Natural killer cell treated with Interleukin-12 subunit alpha and Interleukin-12 subunit beta and Interleukin-15 and Interleukin-18, amount 100 ng/mL, for 72 hours (primary cell): ENCODE measurements around the gene HSCB. TPM values are rescaled to one million over a fixed set of nuclear protein-coding genes. Genes with fewer than 3 reads are reported as not detected.
A peak's percentile ranks its signal among the peaks of the same experiment; 100 is the strongest.
"Not testable (repeated sequence)": the region's sequence is repeated elsewhere in the genome, so short reads cannot be mapped to it uniquely, and the experiment has no call there.

Experiments
- ATAC-seq, 2 donors: fragments of 150-1000 bp; cut with Tn5 transposase in 1 of 2; sonication (Bioruptor Pico), chemical (Tn5 transposase) in 1 of 2; 2 replicates each; pipeline ENCODE4 v1.10.0; 2021
- DNase-seq: peaks from one replicate; pipeline ENCODE4 v3.0.0; 2022; ENCODE audit warnings: low spot score
- H3K27ac Mint-ChIP-seq, 2 donors: 1 replicate in 1 of 2; 2 replicates in 1 of 2; pipeline ENCODE4 v1.8.0; 2022; ENCODE audit warnings: mixed read lengths in 2 of 2, mild to moderate bottlenecking in 1 of 2, moderate library complexity in 1 of 2
- H3K27me3 Mint-ChIP-seq, 2 donors: 1 replicate in 1 of 2; 2 replicates in 1 of 2; pipeline ENCODE4 v1.8.0; 2022; ENCODE audit warnings: mixed read lengths in 2 of 2
- H3K36me3 Mint-ChIP-seq: one replicate; pipeline ENCODE4 v1.8.0; 2022; ENCODE audit warnings: mixed read lengths
- H3K4me1 Mint-ChIP-seq, 2 donors: 1 replicate in 1 of 2; 2 replicates in 1 of 2; pipeline ENCODE4 v1.8.0; 2022; ENCODE audit warnings: low read depth in 2 of 2, mixed read lengths in 2 of 2, mild to moderate bottlenecking in 1 of 2
- H3K4me3 Mint-ChIP-seq: one replicate; pipeline ENCODE4 v1.8.0; 2022; ENCODE audit warnings: mixed read lengths
- H3K9me3 Mint-ChIP-seq: 2 replicates; pipeline ENCODE4 v1.8.0; 2022; ENCODE audit warnings: mixed read lengths
- total RNA-seq, 2 donors: library from RNA; stranded (reverse); gene quantifications; one replicate each; pipeline ENCODE4 v1.2.3, GENCODE V29; 2022

Gene HSCB
- total RNA-seq, 2 donors from 2014 or later = 11.8 to 22.1 TPM

GRCh38 chr22:28759861-28760560 lies 18.2 kb downstream of the HSCB start:
- Mint-ChIP-seq H3K27ac (no peak overlapping the region), H3K9me3 (no peaks in the 10 kb centered on the region), H3K4me3 (no peak overlapping the region), H3K4me1 (peaks cover 0 to 7% of the 10 kb centered on the region in 2 donors), H3K27me3 (no peaks in the 10 kb centered on the region), H3K36me3 (no peaks in the 10 kb centered on the region)
- DNase-seq (no peak), ATAC-seq (no peak)

GRCh38 chr22:28761449-28761755 lies 19.6 kb downstream of the HSCB start:
- Mint-ChIP-seq H3K9me3 (no peaks in the 10 kb centered on the region), H3K27me3 (no peaks in the 10 kb centered on the region), H3K36me3 (no peaks in the 10 kb centered on the region), H3K4me3 (no peak overlapping the region), H3K4me1 (peaks cover 0 to 7% of the 10 kb centered on the region in 2 donors), H3K27ac (no peak overlapping the region)
- ATAC-seq (no peak), DNase-seq (no peak)

GRCh38 chr22:28762000-28762399 lies 20.2 kb downstream of the HSCB start:
- H3K9me3 Mint-ChIP-seq, H3K4me1 Mint-ChIP-seq, DNase-seq, ATAC-seq, H3K27me3 Mint-ChIP-seq, H3K4me3 Mint-ChIP-seq, H3K27ac Mint-ChIP-seq, H3K36me3 Mint-ChIP-seq: not testable (repeated sequence)

- Mint-ChIP-seq H3K4me3 (no peak overlapping the region), H3K27me3 (no peaks in the 10 kb centered on the region), H3K9me3 (no peaks in the 10 kb centered on the region), H3K36me3 (no peaks in the 10 kb centered on the region), H3K4me1 (peaks cover 0 to 6% of the 10 kb centered on the region in 2 donors), H3K27ac (no peak overlapping the region)
- ATAC-seq (no peak), DNase-seq (no peak)
These were observed 24.8 kb downstream of the HSCB start for GRCh38 chr22:28766628-28767027.

- no peak for DNase-seq
- no peak for ATAC-seq
- no peaks in the 10 kb centered on the region for H3K27me3 Mint-ChIP-seq
- peaks cover 7% of the 10 kb centered on the region for H3K36me3 Mint-ChIP-seq
- H3K9me3 Mint-ChIP-seq = no peaks in the 10 kb centered on the region
- no peak overlapping the region for H3K27ac Mint-ChIP-seq
- H3K4me3 Mint-ChIP-seq = no peak overlapping the region
- peaks cover 12 to 14% of the 10 kb centered on the region in 2 donors for H3K4me1 Mint-ChIP-seq
These were observed 27.0 kb downstream of the HSCB start for GRCh38 chr22:28768701-28769393.

GRCh38 chr22:28769394-28770085 lies 27.7 kb downstream of the HSCB start:
- Mint-ChIP-seq H3K4me3 (no peak overlapping the region), H3K36me3 (peaks cover 11% of the 10 kb centered on the region), H3K4me1 (peaks cover 16% of the 10 kb centered on the region in 2 donors), H3K9me3 (no peaks in the 10 kb centered on the region), H3K27ac (no peak overlapping the region), H3K27me3 (no peaks in the 10 kb centered on the region)
- DNase-seq = no peak
- no peak for ATAC-seq

GRCh38 chr22:28771195-28771791 lies 29.5 kb downstream of the HSCB start:
- H3K27ac Mint-ChIP-seq = no peak overlapping the region
- H3K36me3 Mint-ChIP-seq = peaks cover 15% of the 10 kb centered on the region
- no peaks in the 10 kb centered on the region for H3K9me3 Mint-ChIP-seq
- DNase-seq (no peak), ATAC-seq (no peak)
- H3K4me1 Mint-ChIP-seq = peaks cover 25 to 30% of the 10 kb centered on the region in 2 donors
- H3K4me3 Mint-ChIP-seq = no peak overlapping the region
- no peaks in the 10 kb centered on the region for H3K27me3 Mint-ChIP-seq

GRCh38 chr22:28772633-28773460 lies 31.0 kb downstream of the HSCB start, which contains the start of gene CCDC117:
Gene CCDC117, plus strand, starts transcription at chr22:28772695. Its CDS starts 155 bp downstream, at chr22:28772850.
- Mint-ChIP-seq H3K4me1 (peaks cover 27 to 30% of the 10 kb centered on the region in 2 donors), H3K36me3 (peaks cover 15% of the 10 kb centered on the region), H3K27me3 (no peaks in the 10 kb centered on the region), H3K4me3 (peak within 1 kb of the TSS; percentile 98), H3K9me3 (no peaks in the 10 kb centered on the region), H3K27ac (peak within 1 kb of the TSS; percentile 97)
- peak; percentile 95 for DNase-seq
- ATAC-seq = peak; percentile 95 to 96

- peak; percentile 60 to 66 for ATAC-seq
- Mint-ChIP-seq H3K4me3 (peak overlapping the region; percentile 98), H3K27me3 (no peaks in the 10 kb centered on the region), H3K27ac (peak overlapping the region; percentile 97), H3K4me1 (peaks cover 30% of the 10 kb centered on the region in 2 donors), H3K9me3 (no peaks in the 10 kb centered on the region), H3K36me3 (peaks cover 15% of the 10 kb centered on the region)
- no peak for DNase-seq
These were observed 31.6 kb downstream of the HSCB start for GRCh38 chr22:28773461-28773867.

GRCh38 chr22:28774378-28774777 lies 32.5 kb downstream of the HSCB start:
- H3K4me3 Mint-ChIP-seq = peak overlapping the region; percentile 98
- H3K27me3 Mint-ChIP-seq = no peaks in the 10 kb centered on the region
- no peaks in the 10 kb centered on the region for H3K9me3 Mint-ChIP-seq
- DNase-seq (no peak), ATAC-seq (no peak)
- peaks cover 15% of the 10 kb centered on the region for H3K36me3 Mint-ChIP-seq
- peaks cover 30 to 33% of the 10 kb centered on the region in 2 donors for H3K4me1 Mint-ChIP-seq
- H3K27ac Mint-ChIP-seq = peak overlapping the region; percentile 97

GRCh38 chr22:28779833-28780232 lies 38.0 kb downstream of the HSCB start:
- Mint-ChIP-seq H3K27ac (peak overlapping the region in 1 of 2 donors; percentile 48), H3K36me3 (peaks cover 12% of the 10 kb centered on the region)
- DNase-seq = no peak

GRCh38 chr22:28780296-28780695 lies 38.5 kb downstream of the HSCB start:
- Mint-ChIP-seq H3K27me3 (no peaks in the 10 kb centered on the region), H3K36me3 (peaks cover 11% of the 10 kb centered on the region), H3K9me3 (no peaks in the 10 kb centered on the region), H3K27ac (no peak overlapping the region), H3K4me3 (no peak overlapping the region), H3K4me1 (peaks cover 24 to 32% of the 10 kb centered on the region in 2 donors)
- DNase-seq (no peak), ATAC-seq (no peak)

More at GRCh38 chr22:28779833-28780232, 38.0 kb downstream of the HSCB start:
- H3K4me1 Mint-ChIP-seq = peaks cover 28 to 34% of the 10 kb centered on the region in 2 donors
- no peak for ATAC-seq
- no peaks in the 10 kb centered on the region for H3K9me3 Mint-ChIP-seq
- no peak overlapping the region for H3K4me3 Mint-ChIP-seq
- H3K27me3 Mint-ChIP-seq = no peaks in the 10 kb centered on the region
